Omental fat pad (tissue), 4 donors: ENCODE measurements around the gene PLXDC2. TPM values are rescaled to one million over a fixed set of nuclear protein-coding genes. Genes with fewer than 3 reads are reported as not detected.

Source experiments
- ATAC-seq: fragments of 150-250 bp; one replicate; pipeline ENCODE4 v1.9.1; 2016; ENCODE audit warnings: mild to moderate bottlenecking, moderate library complexity; ENCODE audit not compliant: low FRiP score
- DNase-seq: peaks from one replicate; pipeline ENCODE4 v3.0.0-alpha.2; 2019; ENCODE audit warnings: low spot score
- CTCF ChIP-seq, 3 donors: fragments of 450-650 bp; IDR thresholded peaks; one replicate each; pipeline ENCODE4 v1.5.1; 2016 to 2017; ENCODE audit warnings: antibody characterized with exemption in 3 of 3, mild to moderate bottlenecking in 3 of 3, moderate library complexity in 2 of 3
- total RNA-seq, 4 donors: library from RNA; depleted of rRNA; stranded (reverse); fragments of >200 nt; gene quantifications; one replicate each; pipeline ENCODE4 v1.1.0, GENCODE V29; 2016

The PLXDC2 gene
- total RNA-seq, 4 donors from 2014 or later = 54.0 to 79.9 (median 65.9) TPM

- DNase-seq (no peak), ATAC-seq (no peak)
Measured at GRCh38 chr10:19853831-19854230, 37.6 kb downstream of the PLXDC2 start.

GRCh38 chr10:19857876-19858275, 41.6 kb downstream of the PLXDC2 start:
- TF ChIP-seq CTCF (IDR thresholded peaks at IDR 0.05) = no peak
- DNase-seq (no peak), ATAC-seq (no peak)

More at GRCh38 chr10:19853831-19854230, 37.6 kb downstream of the PLXDC2 start:
- no peak for TF ChIP-seq CTCF (IDR thresholded peaks at IDR 0.05)

GRCh38 chr10:19860107-19860506, 43.9 kb downstream of the PLXDC2 start:
- no peak for DNase-seq
- no peak for ATAC-seq
- no peak for TF ChIP-seq CTCF (IDR thresholded peaks at IDR 0.05)

GRCh38 chr10:19862811-19863515, 46.7 kb downstream of the PLXDC2 start:
- DNase-seq = no peak
- no peak for ATAC-seq
- TF ChIP-seq CTCF (IDR thresholded peaks at IDR 0.05) = no peak

- no peak for ATAC-seq
- no peak for TF ChIP-seq CTCF (IDR thresholded peaks at IDR 0.05)
- no peak for DNase-seq
Measured at GRCh38 chr10:19865676-19866075, 49.4 kb downstream of the PLXDC2 start.

GRCh38 chr10:19869370-19869769, 53.1 kb downstream of the PLXDC2 start:
- no peak for ATAC-seq
- no peak for TF ChIP-seq CTCF (IDR thresholded peaks at IDR 0.05)
- no peak for DNase-seq
